ENCODE measurements around the gene SYK.
"Not testable (repeated sequence)": the region's sequence is repeated elsewhere in the genome, so short reads cannot be mapped to it uniquely, and the experiment has no call there.

The SYK gene

DNA sequence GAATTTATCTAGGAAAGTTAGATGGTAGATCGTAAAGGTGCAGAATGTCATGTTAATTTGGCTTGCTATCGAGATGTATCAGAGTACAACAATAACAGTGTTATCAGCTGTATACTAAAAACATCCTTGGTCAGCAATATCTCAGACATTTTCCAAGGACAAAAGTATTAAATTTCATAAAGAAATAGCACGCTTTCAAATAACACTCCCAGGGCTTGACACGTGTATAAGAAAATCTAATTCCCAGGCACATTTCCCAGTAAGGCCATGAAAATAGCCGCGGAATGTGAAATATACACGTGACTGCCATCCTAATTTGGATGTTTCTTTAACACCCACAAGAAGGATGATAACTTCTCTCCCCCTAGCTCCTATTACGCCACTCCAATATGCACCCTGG, 17.7 kb upstream of the SYK start:
- ATAC-seq (ENCODE audit: low read depth), result no peak
- H3K4me3 Mint-ChIP-seq, result no peak overlapping the region
- no peaks in the 10 kb centered on the region for H3K9me3 Mint-ChIP-seq
- no peaks in the 10 kb centered on the region for H3K27me3 Mint-ChIP-seq
- no peak for DNase-seq (ENCODE audit: low spot score in 2 of 2)
- H3K4me1 Mint-ChIP-seq, result peaks cover 22% of the 10 kb centered on the region
- no peak overlapping the region for H3K27ac Mint-ChIP-seq
- no peaks in the 10 kb centered on the region for H3K36me3 Mint-ChIP-seq

GRCh38 chr9:90787771-90788460, 13.7 kb upstream of the SYK start:
- Mint-ChIP-seq H3K27ac (no peak overlapping the region), H3K4me1 (peaks cover 30% of the 10 kb centered on the region), H3K27me3 (no peaks in the 10 kb centered on the region), H3K4me3 (no peak overlapping the region), H3K9me3 (peaks cover 2% of the 10 kb centered on the region), H3K36me3 (no peaks in the 10 kb centered on the region)
- DNase-seq (ENCODE audit: low spot score in 2 of 2) (no peak), ATAC-seq (ENCODE audit: low read depth) (peak; percentile 15)

- H3K9me3 Mint-ChIP-seq; DNase-seq (ENCODE audit: low spot score in 2 of 2); ATAC-seq (ENCODE audit: low read depth); H3K36me3 Mint-ChIP-seq; H3K27me3 Mint-ChIP-seq: not testable (repeated sequence)
- Mint-ChIP-seq H3K4me3 (peak overlapping the region; percentile 57), H3K4me1 (peaks cover 25% of the 10 kb centered on the region), H3K27ac (peak overlapping the region; percentile 32)
Measured at GRCh38 chr9:90788527-90788926, 13.1 kb upstream of the SYK start.

GRCh38 chr9:90789408-90789807, 12.2 kb upstream of the SYK start:
- Mint-ChIP-seq H3K4me3 (peak overlapping the region; percentile 33), H3K27ac (peak overlapping the region; percentile 32), H3K4me1 (peaks cover 30% of the 10 kb centered on the region), H3K27me3 (no peaks in the 10 kb centered on the region), H3K9me3 (peaks cover 6% of the 10 kb centered on the region), H3K36me3 (no peaks in the 10 kb centered on the region)
- no peak for DNase-seq (ENCODE audit: low spot score in 2 of 2)
- ATAC-seq (ENCODE audit: low read depth), result peak; percentile 45

DNA sequence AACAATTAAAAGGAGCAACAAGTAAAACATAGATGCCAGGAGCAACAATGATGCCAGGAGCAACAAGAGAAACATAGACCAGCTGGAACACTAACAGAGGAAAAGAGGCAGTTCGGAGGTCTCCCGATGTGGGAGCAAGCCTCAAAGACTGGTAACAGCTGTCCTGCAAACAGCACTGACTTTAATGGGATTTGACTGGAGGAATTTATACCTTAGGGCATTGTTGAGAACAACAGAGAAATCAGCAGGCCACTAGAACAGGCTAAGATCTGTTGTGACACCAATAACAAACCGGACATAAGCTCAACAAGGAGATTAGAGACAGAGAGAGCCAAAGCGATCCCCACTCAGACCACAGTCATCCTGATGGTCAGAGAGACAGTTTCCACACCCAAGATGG, 11.8 kb upstream of the SYK start:
- ATAC-seq (ENCODE audit: low read depth), result no peak
- Mint-ChIP-seq H3K4me3 (peak overlapping the region; percentile 33), H3K36me3 (no peaks in the 10 kb centered on the region), H3K4me1 (peaks cover 30% of the 10 kb centered on the region), H3K27ac (peak overlapping the region; percentile 32), H3K27me3 (no peaks in the 10 kb centered on the region), H3K9me3 (peaks cover 6% of the 10 kb centered on the region)
- DNase-seq (ENCODE audit: low spot score in 2 of 2), result no peak

GRCh38 chr9:90793024-90793423, 8.6 kb upstream of the SYK start:
- not testable (repeated sequence) for H3K4me3 Mint-ChIP-seq; H3K27ac Mint-ChIP-seq; H3K27me3 Mint-ChIP-seq; DNase-seq (ENCODE audit: low spot score in 2 of 2); H3K9me3 Mint-ChIP-seq; ATAC-seq (ENCODE audit: low read depth); H3K36me3 Mint-ChIP-seq
- peaks cover 43% of the 10 kb centered on the region for H3K4me1 Mint-ChIP-seq

DNA sequence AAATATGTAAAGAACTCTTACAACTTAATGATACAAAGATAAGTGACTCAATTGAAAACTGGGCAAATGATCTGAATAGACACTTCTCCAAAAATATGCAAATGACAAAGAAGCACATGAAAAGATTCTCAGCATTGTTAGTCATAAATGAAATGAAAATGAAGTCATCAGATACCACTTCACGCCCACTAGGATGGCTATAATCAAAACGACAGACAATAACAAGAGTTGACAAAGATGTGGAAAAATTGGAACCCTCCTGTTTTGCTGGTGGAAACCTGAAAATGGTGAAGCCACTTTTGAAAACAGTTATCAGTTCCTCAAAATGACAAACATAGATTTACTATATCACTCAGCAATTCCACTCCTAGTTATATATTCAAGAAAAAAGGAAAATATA, 7.9 kb upstream of the SYK start:
- DNase-seq (ENCODE audit: low spot score in 2 of 2) (no peak), ATAC-seq (ENCODE audit: low read depth) (peak; percentile 73)
- peak overlapping the region; percentile 84 for H3K27ac Mint-ChIP-seq
- H3K9me3 Mint-ChIP-seq, result peaks cover 6% of the 10 kb centered on the region
- no peaks in the 10 kb centered on the region for H3K36me3 Mint-ChIP-seq
- peak overlapping the region; percentile 8 for H3K4me3 Mint-ChIP-seq
- H3K4me1 Mint-ChIP-seq, result peaks cover 37% of the 10 kb centered on the region
- H3K27me3 Mint-ChIP-seq, result no peaks in the 10 kb centered on the region

- no peak overlapping the region for H3K4me3 Mint-ChIP-seq
- peaks cover 6% of the 10 kb centered on the region for H3K9me3 Mint-ChIP-seq
- H3K4me1 Mint-ChIP-seq, result peaks cover 31% of the 10 kb centered on the region
- H3K36me3 Mint-ChIP-seq, result no peaks in the 10 kb centered on the region
- ATAC-seq (ENCODE audit: low read depth) (peak; percentile 28), DNase-seq (ENCODE audit: low spot score in 2 of 2) (no peak)
- peak overlapping the region; percentile 81 for H3K27ac Mint-ChIP-seq
- H3K27me3 Mint-ChIP-seq, result no peaks in the 10 kb centered on the region
Measured at GRCh38 chr9:90795084-90795483, 6.5 kb upstream of the SYK start.

DNA sequence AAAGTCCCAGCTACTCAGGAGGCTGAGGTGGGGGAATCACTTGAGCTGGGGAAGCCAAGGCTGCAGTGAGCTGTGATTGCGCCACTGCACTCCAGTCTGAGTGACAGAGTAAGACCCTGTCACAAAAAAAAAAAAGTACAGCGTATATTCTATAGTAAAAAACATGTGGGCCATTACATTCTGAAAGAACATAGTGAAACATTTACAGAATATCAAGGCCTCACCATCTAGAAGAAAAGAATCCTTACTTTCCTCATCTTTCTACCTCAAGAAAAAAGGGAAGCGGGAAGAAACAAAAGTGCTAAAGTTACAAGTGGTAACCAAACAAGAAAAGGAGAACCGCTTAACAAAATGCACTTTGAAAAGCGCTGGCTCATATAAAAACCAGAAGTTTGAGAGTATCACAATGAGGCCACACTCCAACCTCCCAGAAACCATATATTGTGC, 5.7 kb upstream of the SYK start:
- Mint-ChIP-seq H3K27ac (peak overlapping the region; percentile 81), H3K36me3 (no peaks in the 10 kb centered on the region), H3K27me3 (no peaks in the 10 kb centered on the region), H3K9me3 (peaks cover 6% of the 10 kb centered on the region), H3K4me3 (peak overlapping the region; percentile 46), H3K4me1 (peaks cover 36% of the 10 kb centered on the region)
- peak; percentile 52 for ATAC-seq (ENCODE audit: low read depth)
- DNase-seq (ENCODE audit: low spot score in 2 of 2), result no peak

DNA sequence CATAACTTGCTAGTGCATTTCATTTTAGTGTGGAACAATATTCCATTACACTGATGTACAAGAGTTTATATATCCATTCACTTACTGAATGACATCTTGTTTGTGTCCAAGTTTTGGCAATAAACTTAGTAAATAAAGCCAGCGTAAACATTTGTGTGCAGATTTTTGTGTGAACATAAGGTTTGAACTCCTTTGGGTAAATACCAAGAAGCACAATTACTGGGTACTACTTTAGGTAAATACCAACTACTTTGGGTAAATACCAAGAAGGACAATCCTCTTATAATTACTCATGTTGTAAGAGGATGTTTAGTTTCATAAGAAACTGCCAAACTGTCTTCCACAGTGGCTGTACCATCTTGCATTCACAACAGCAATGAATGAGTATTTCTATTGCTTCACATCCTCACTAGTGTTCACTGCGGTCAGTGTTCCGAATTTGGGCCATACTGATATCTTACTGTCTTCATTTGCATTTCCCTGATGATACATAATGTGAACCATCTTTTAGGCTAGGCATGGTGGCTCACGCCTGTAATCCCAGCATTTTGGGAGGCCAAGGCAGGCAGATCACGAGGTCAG, 2.3 kb upstream of the SYK start:
- ATAC-seq (ENCODE audit: low read depth) (no peak), DNase-seq (ENCODE audit: low spot score in 2 of 2) (no peak)
- H3K4me3 Mint-ChIP-seq, result peak overlapping the region; percentile 60
- H3K4me1 Mint-ChIP-seq, result peaks cover 36% of the 10 kb centered on the region
- peak overlapping the region; percentile 99 for H3K27ac Mint-ChIP-seq
- no peaks in the 10 kb centered on the region for H3K27me3 Mint-ChIP-seq
- H3K36me3 Mint-ChIP-seq, result peaks cover 2% of the 10 kb centered on the region
- H3K9me3 Mint-ChIP-seq, result no peaks in the 10 kb centered on the region

DNA sequence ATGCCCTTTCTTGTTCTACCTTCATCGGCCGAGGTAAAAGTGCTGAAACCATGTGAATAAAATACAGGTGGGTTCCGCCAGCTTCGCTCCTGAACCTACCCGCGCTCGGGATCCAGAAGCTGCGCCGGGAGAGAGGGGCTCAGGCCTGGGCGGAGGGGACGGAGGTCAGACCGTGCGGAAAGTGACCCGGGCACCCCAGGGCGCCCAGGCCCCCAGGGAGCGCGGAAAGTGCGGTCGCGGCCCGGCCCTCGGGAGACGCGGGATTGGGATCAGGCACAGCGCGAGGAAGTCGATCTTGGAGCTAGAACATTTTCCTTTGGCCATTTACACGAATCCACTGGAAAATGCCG, 329 bp downstream of the SYK start:
- no peaks in the 10 kb centered on the region for H3K9me3 Mint-ChIP-seq
- peaks cover 45% of the 10 kb centered on the region for H3K4me1 Mint-ChIP-seq
- no peaks in the 10 kb centered on the region for H3K27me3 Mint-ChIP-seq
- no peak for ATAC-seq (ENCODE audit: low read depth)
- H3K4me3 Mint-ChIP-seq, result peak overlapping the region; percentile 99
- no peak for DNase-seq (ENCODE audit: low spot score in 2 of 2)
- H3K36me3 Mint-ChIP-seq, result peaks cover 2% of the 10 kb centered on the region
- peak overlapping the region; percentile 99 for H3K27ac Mint-ChIP-seq

DNA sequence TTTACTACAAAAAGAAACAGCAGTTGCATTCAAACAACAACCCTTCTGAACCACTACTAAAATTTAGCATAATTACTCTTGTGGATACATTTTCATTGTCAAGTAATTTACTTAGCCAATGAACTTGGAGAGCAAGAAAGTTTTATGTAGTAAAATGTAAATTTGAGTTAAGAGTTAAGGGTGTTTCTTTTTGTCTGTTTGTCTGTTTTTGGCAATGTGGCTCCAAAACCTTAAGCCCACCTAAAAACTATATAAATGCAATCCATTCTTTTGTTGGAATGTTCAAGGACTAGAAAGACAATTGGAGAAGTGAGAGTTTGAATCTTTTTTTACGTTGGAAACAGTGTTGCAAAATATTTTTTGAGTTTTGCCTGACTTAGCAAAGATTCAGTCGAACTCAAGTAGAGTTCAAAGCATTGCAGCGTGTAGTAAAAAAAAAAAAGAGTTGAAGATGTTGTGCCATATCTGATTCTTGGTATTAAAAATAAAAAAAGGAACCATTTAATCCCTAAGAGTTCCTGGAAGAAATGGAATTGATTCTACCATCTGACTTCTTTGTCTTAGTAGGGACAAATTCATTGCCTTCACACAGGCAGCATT, 867 bp downstream of the SYK start:
- DNase-seq (ENCODE audit: low spot score in 2 of 2), result no peak
- no peaks in the 10 kb centered on the region for H3K27me3 Mint-ChIP-seq
- peaks cover 2% of the 10 kb centered on the region for H3K36me3 Mint-ChIP-seq
- no peak for ATAC-seq (ENCODE audit: low read depth)
- H3K4me1 Mint-ChIP-seq, result peaks cover 50% of the 10 kb centered on the region
- no peaks in the 10 kb centered on the region for H3K9me3 Mint-ChIP-seq
- peak overlapping the region; percentile 99 for H3K4me3 Mint-ChIP-seq
- peak overlapping the region; percentile 99 for H3K27ac Mint-ChIP-seq

GRCh38 chr9:90803860-90804593, 2.4 kb downstream of the SYK start:
- peaks cover 5% of the 10 kb centered on the region for H3K36me3 Mint-ChIP-seq
- H3K4me3 Mint-ChIP-seq, result peak overlapping the region; percentile 81
- H3K27ac Mint-ChIP-seq, result peak overlapping the region; percentile 99
- no peak for ATAC-seq (ENCODE audit: low read depth)
- no peaks in the 10 kb centered on the region for H3K9me3 Mint-ChIP-seq
- no peak for DNase-seq (ENCODE audit: low spot score in 2 of 2)
- H3K4me1 Mint-ChIP-seq, result peaks cover 62% of the 10 kb centered on the region
- H3K27me3 Mint-ChIP-seq, result no peaks in the 10 kb centered on the region
